GM19025 (cell line): Measurements from ENCODE around the gene COL16A1.

Source experiments
- ATAC-seq: cut with Tn5 transposase; IDR thresholded peaks from one replicate; pipeline ENCODE4 v1.9.1; 2021; ENCODE audit warnings: mild to moderate bottlenecking, low read depth, moderate library complexity; ENCODE audit not compliant: unreplicated experiment

The COL16A1 gene

GRCh38 chr1:31614414-31615005 is 89.3 kb downstream of the COL16A1 start:
- no peak for ATAC-seq

- no peak for ATAC-seq
Observed at GRCh38 chr1:31609514-31610118, 94.2 kb downstream of the COL16A1 start.

DNA sequence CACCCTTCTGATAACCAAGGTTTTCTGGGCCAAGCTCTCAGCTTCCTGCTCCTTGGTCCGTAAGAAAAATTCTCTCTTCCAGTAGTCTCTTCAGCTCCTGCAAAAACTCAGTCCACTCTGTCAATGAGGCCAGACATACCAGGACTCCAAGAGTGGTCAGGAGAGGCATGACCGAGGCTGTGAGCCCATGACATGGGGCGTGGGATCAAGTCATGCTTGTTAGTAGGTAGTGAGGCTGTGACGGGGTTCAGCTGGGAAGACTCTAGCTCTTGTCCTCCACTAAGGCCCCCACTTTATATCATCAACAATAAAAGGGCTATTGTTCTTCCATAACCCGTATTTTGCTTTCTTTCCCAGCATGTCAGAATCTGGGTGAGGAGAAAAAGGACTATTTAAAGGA is 96.5 kb downstream of the COL16A1 start:
- no peak for ATAC-seq

DNA sequence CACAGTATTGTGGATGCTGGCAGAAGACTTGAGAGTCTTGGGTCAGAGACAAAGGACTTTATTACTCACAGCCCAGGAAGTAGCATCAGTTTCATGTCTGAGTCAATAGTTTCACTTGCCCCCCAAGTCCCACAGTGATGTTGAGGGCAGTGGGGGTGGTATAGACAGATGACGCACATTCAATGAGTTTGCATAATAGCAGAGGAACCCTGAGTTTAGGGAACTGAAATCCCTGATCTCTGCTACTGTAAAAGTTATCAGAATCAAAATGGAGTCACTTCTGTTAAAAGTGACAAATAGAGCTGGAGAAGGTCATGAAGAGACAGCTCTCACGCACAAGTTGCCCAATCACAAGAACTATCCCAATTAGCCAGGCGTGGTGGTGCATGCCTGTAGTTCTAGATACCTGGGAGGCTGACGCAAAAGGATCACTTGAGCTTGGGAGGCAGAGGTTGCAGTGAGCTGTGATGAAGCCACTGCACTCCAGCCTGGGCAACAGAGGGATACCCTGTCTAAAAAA is 97.8 kb downstream of the COL16A1 start:
- ATAC-seq: peak; percentile 89
